ENCODE measurements around the gene PAPLN.

GRCh38 chr14:73243341-73243740 lies 6.0 kb downstream of the PAPLN start:
- no peak for TF ChIP-seq TCF12 (IDR thresholded peaks at IDR 0.05)
- no peak for TF ChIP-seq TCF12 (CRISPR knock-in tag; IDR thresholded peaks at IDR 0.05)
- no peak for TF ChIP-seq ZNF367 (CRISPR knock-in tag; IDR thresholded peaks at IDR 0.05; ENCODE audit: borderline replicate concordance)
- no peak for TF ChIP-seq MLX (CRISPR knock-in tag; IDR thresholded peaks at IDR 0.05)
- TF ChIP-seq TAF1 (CRISPR knock-in tag; IDR thresholded peaks at IDR 0.05): no peak
- no peak for TF ChIP-seq ZNF251 (CRISPR knock-in tag; IDR thresholded peaks at IDR 0.05)
- TF ChIP-seq EZH2 (conservative IDR thresholded peaks at IDR 0.05; ENCODE audit: low read depth, low read length): no peak
- no peak for TF ChIP-seq CTCF (CRISPR knock-in tag; IDR thresholded peaks at IDR 0.05)
- TF ChIP-seq E2F2 (CRISPR knock-in tag; IDR thresholded peaks at IDR 0.05; ENCODE audit: borderline replicate concordance): no peak
- no peak for TF ChIP-seq ZBTB10 (CRISPR knock-in tag; IDR thresholded peaks at IDR 0.05; ENCODE audit: borderline replicate concordance)
- TF ChIP-seq, protein P1, sequence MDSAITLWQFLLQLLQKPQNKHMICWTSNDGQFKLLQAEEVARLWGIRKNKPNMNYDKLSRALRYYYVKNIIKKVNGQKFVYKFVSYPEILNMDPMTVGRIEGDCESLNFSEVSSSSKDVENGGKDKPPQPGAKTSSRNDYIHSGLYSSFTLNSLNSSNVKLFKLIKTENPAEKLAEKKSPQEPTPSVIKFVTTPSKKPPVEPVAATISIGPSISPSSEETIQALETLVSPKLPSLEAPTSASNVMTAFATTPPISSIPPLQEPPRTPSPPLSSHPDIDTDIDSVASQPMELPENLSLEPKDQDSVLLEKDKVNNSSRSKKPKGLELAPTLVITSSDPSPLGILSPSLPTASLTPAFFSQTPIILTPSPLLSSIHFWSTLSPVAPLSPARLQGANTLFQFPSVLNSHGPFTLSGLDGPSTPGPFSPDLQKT (CRISPR knock-in tag; IDR thresholded peaks at IDR 0.05; ENCODE audit: borderline replicate concordance): no peak
- no peak for TF ChIP-seq RAD21 (CRISPR knock-in tag; IDR thresholded peaks at IDR 0.05)
